ENCODE measurements around the gene METAP1D. TPM values are rescaled to one million over a fixed set of nuclear protein-coding genes. Genes with fewer than 3 reads are reported as not detected.
"Not testable (repeated sequence)": the region's sequence is repeated elsewhere in the genome, so short reads cannot be mapped to it uniquely, and the experiment has no call there.

METAP1D gene
- total RNA-seq, 2 experiments from 2014 or later: 4.9 to 5.5 TPM

DNA sequence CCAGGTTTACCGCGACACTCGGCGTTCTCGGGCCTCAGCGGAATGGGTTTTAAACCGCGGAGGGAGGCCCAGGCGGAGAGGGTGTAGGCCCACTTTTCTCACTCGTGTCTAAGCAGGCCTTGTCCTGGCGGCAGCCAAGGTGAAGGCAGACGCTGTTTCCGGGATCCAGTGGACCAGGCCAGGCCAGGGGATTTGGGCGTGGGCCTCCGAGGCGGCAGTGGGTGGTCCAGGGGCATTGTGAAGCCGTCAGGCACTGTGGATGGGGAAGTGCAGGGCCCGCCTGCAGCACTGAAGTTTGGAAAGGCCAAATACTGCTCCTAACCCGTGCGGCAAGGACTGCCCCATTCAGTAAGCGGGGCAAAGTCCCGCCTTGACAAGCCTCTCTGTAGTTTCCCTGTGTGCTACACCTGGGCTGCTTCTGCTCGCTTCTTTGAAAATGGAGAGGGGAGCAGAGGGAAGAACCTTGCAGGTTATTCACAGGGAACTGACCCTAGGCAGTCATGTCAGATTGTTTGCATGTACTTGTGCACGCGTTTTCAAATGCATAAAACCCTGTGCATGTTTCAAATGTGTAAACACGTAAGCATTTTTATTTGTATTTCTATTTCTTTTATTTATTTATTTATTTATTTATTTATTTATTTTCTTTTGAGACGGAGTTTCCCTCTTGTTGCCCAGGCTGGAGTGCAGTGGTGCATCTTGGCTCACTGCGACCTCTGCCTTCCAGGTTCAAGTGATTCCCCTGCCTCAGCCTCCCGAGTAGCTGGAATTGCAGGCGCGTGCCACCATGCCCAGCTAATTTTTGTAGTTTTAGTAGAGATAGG, 110.4 kb downstream of the METAP1D start:
- H3K27me3 Mint-ChIP-seq: peaks cover 59% of the 10 kb centered on the region
- H3K4me1 Mint-ChIP-seq: peaks cover 26% of the 10 kb centered on the region
- no peaks in the 10 kb centered on the region for H3K9me3 Mint-ChIP-seq
- DNase-seq: no peak
- CTCF ChIA-PET: no interaction called here
- POLR2A ChIA-PET: no interaction called here
- no peak overlapping the region for H3K27ac Mint-ChIP-seq
- H3K36me3 Mint-ChIP-seq (ENCODE audit: low read depth): peaks cover 5% of the 10 kb centered on the region
- H3K4me3 Mint-ChIP-seq: no peak overlapping the region

DNA sequence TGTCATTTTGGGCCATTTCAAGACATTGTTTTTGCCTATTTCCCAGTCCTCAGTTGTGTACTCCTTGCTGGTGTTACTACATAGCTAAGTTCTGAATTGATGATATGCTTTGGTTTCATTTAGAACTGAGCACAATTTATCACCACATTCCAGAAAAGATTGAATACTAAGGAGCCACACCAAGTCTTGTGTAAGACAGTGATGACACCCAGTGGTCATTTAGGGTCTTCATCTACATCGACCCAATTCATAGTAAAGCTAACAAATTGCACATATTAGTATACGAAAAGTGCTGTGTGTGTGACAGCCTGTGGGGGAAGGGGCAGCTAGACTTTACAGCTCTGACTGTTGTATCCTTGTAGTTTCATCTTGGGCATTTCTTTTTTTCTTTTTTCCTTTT, 113.9 kb downstream of the METAP1D start:
- CTCF ChIA-PET: interaction anchor here (0.5 to 1.0 kb wide), 5 partner anchors 9 to 540 kb away, joined by 3 to 4 read pairs (median 3); no protein-coding TSS in a partner anchor
- no peaks in the 10 kb centered on the region for H3K4me1 Mint-ChIP-seq
- peaks cover 37% of the 10 kb centered on the region for H3K27me3 Mint-ChIP-seq
- no peak overlapping the region for H3K4me3 Mint-ChIP-seq
- POLR2A ChIA-PET: no interaction called here
- H3K36me3 Mint-ChIP-seq (ENCODE audit: low read depth): no peaks in the 10 kb centered on the region
- no peak overlapping the region for H3K27ac Mint-ChIP-seq
- DNase-seq: no peak
- H3K9me3 Mint-ChIP-seq: no peaks in the 10 kb centered on the region

DNA sequence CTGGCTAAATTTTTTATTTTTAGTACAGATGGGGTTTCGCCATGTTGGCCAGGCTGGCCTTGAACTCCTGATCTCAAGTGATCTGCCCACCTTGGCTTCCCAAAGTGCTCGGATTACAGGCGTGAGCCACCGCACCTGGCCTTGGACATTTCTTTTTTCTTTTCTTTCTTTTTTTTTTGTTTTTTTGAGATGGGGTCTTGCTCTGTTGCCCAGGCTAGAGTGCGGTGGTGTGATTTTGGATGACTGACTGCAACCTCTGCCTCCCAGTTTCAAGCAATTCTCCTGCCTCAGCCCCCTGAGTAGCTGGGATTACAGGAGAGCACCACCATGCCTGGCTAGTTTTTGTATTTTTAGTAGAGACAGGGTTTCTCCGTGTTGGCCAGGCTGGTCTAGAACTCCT, 114.4 kb downstream of the METAP1D start:
- H3K4me1 Mint-ChIP-seq; H3K9me3 Mint-ChIP-seq; POLR2A ChIA-PET; H3K27ac Mint-ChIP-seq; DNase-seq; H3K4me3 Mint-ChIP-seq; H3K36me3 Mint-ChIP-seq (ENCODE audit: low read depth): not testable (repeated sequence)
- CTCF ChIA-PET: interaction anchor here (0.8 to 1.0 kb wide), 4 partner anchors 10 to 540 kb away, joined by 3 to 4 read pairs (median 4); no protein-coding TSS in a partner anchor
- peaks cover 40% of the 10 kb centered on the region for H3K27me3 Mint-ChIP-seq

DNA sequence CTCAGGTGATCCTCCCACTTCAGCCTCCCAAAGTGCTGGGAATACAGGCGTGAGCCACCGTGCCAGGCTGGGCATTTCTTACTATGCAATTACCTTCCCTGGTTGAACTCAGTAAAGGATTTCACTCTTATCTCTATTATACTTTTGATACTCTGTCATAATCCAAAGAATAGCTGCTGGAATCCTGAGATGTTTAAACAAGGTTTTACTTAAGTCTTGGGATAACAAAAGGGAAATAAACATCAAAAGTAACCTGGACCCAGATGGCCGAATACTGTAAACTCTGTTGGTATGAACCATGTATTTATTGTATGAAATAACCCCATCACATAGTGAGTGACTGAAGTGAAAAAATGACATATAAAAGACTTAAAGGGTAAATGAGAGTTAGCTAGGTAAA, 114.8 kb downstream of the METAP1D start:
- DNase-seq: no peak
- ChIA-PET POLR2A (interaction anchor here (0.9 kb wide), 1 partner anchor 118 kb away, joined by 3 read pairs; no protein-coding TSS in a partner anchor), CTCF (no interaction called here)
- Mint-ChIP-seq H3K9me3 (no peaks in the 10 kb centered on the region), H3K4me1 (no peaks in the 10 kb centered on the region), H3K36me3 (ENCODE audit: low read depth) (no peaks in the 10 kb centered on the region), H3K27me3 (peaks cover 40% of the 10 kb centered on the region), H3K27ac (no peak overlapping the region), H3K4me3 (no peak overlapping the region)

GRCh38 chr2:172116107-172116506, 116.4 kb downstream of the METAP1D start:
- no peak overlapping the region for H3K4me3 Mint-ChIP-seq
- H3K4me1 Mint-ChIP-seq: no peaks in the 10 kb centered on the region
- POLR2A ChIA-PET: no interaction called here
- CTCF ChIA-PET: no interaction called here
- no peaks in the 10 kb centered on the region for H3K36me3 Mint-ChIP-seq (ENCODE audit: low read depth)
- peaks cover 36% of the 10 kb centered on the region for H3K27me3 Mint-ChIP-seq
- H3K27ac Mint-ChIP-seq: no peak overlapping the region
- H3K9me3 Mint-ChIP-seq: no peaks in the 10 kb centered on the region
- no peak for DNase-seq

DNA sequence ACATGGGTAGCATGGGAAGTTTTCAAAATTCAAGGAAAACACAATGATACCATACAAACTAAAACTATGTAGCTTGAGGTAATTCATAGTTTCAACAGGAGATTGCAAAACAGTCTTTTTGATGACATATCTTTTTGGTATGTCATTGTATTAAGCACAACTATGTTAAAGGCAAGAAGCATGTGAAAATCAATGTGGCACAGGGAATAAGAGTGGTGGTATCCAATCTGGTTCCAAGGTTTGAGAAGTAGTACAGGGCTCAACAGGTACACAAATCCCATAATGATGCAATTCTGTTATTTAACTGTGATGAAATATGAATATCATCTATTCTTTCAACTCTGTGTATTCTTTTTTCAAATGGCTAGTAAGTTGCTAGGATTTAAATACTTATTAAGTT, 119.3 kb downstream of the METAP1D start:
- no peaks in the 10 kb centered on the region for H3K4me1 Mint-ChIP-seq
- no peaks in the 10 kb centered on the region for H3K9me3 Mint-ChIP-seq
- H3K27ac Mint-ChIP-seq: no peak overlapping the region
- H3K36me3 Mint-ChIP-seq (ENCODE audit: low read depth): no peaks in the 10 kb centered on the region
- POLR2A ChIA-PET: no interaction called here
- DNase-seq: no peak
- H3K4me3 Mint-ChIP-seq: no peak overlapping the region
- CTCF ChIA-PET: no interaction called here
- H3K27me3 Mint-ChIP-seq: peaks cover 30% of the 10 kb centered on the region

DNA sequence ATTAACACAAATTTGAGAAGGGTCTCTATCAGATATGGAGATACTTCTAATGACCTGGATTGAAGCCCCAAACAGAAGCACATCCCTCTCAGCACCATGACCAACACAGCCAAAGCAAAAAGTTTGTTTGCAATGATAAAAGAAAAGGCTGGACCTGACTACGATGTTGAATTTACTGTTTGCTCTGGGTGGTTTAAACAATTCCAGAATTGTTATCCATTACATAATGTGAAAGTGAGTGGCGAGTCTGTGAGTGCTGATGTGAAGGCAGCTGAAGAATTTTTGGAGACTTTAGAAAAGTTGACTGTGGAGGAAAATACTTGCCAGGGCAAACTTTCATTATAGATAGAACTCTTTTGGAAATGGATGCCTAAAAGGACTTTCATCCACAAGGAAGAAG, 120.4 kb downstream of the METAP1D start:
- CTCF ChIA-PET: interaction anchor here (0.9 kb wide), 1 partner anchor 13 kb away, joined by 4 read pairs; no protein-coding TSS in a partner anchor
- H3K9me3 Mint-ChIP-seq: no peaks in the 10 kb centered on the region
- H3K27me3 Mint-ChIP-seq: peaks cover 24% of the 10 kb centered on the region
- H3K27ac Mint-ChIP-seq: no peak overlapping the region
- POLR2A ChIA-PET: no interaction called here
- DNase-seq: no peak
- no peaks in the 10 kb centered on the region for H3K36me3 Mint-ChIP-seq (ENCODE audit: low read depth)
- no peak overlapping the region for H3K4me3 Mint-ChIP-seq
- H3K4me1 Mint-ChIP-seq: no peaks in the 10 kb centered on the region

DNA sequence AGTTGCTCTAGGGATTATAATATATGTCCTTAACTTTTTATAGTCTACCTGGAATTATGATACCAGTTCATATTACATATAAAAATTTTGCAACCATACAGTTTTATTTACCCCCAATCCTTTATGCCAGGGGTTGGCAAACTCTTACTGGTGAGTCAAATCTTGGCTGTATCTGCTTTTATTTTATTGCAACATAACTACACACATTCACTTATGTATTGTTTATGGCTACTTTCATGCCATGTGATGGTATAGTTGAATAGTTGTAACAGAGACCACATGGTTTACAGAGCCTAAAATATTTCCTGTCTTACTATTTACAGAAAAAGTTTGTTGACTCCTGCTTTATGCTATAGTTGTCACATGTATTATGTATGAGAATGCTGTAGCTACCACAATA, 128.7 kb downstream of the METAP1D start:
- DNase-seq: no peak
- H3K36me3 Mint-ChIP-seq (ENCODE audit: low read depth): no peaks in the 10 kb centered on the region
- H3K4me3 Mint-ChIP-seq: no peak overlapping the region
- H3K4me1 Mint-ChIP-seq: peaks cover 1% of the 10 kb centered on the region
- ChIA-PET CTCF (interaction anchor here (0.9 to 1.7 kb wide), 3 partner anchors 19 to 425 kb away, joined by 3 to 6 read pairs (median 4); no protein-coding TSS in a partner anchor), POLR2A (no interaction called here)
- H3K9me3 Mint-ChIP-seq: no peaks in the 10 kb centered on the region
- H3K27ac Mint-ChIP-seq: no peak overlapping the region
- peaks cover 5% of the 10 kb centered on the region for H3K27me3 Mint-ChIP-seq

GRCh38 chr2:172129404-172129803, 129.7 kb downstream of the METAP1D start:
- no peaks in the 10 kb centered on the region for H3K36me3 Mint-ChIP-seq (ENCODE audit: low read depth)
- H3K27me3 Mint-ChIP-seq: peaks cover 11% of the 10 kb centered on the region
- no peak overlapping the region for H3K27ac Mint-ChIP-seq
- peaks cover 1% of the 10 kb centered on the region for H3K4me1 Mint-ChIP-seq
- no peak overlapping the region for H3K4me3 Mint-ChIP-seq
- CTCF ChIA-PET: interaction anchor here (0.6 to 1.7 kb wide), 3 partner anchors 38 to 426 kb away, joined by 3 to 6 read pairs (median 6); no protein-coding TSS in a partner anchor
- DNase-seq: no peak
- H3K9me3 Mint-ChIP-seq: no peaks in the 10 kb centered on the region
- POLR2A ChIA-PET: interaction anchor here (0.5 kb wide), 1 partner anchor 46 kb away, joined by 3 read pairs; no protein-coding TSS in a partner anchor

Other genes starting within 250 kb of the METAP1D start
- gene SLC25A12, start 105.7 kb upstream of the METAP1D start, total RNA-seq: 10 to 100 TPM; 26.7 to 28.8 TPM
- 10 to 100 TPM; 63.0 to 75.3 TPM for gene HAT1, start 77.5 kb upstream of the METAP1D start, total RNA-seq
- gene DLX1, start 85.6 kb downstream of the METAP1D start, total RNA-seq: not detected
- not detected for gene DLX2, start 102.9 kb downstream of the METAP1D start, total RNA-seq